ENCODE data around the gene CFAP57. TPM values are rescaled to one million over a fixed set of nuclear protein-coding genes. Genes with fewer than 3 reads are reported as not detected.

The CFAP57 gene
- total and polyA plus RNA-seq, 2 donors (not counting 1 experiment from before 2014, with no cell fraction given), result 0.07 to 0.44 TPM

- 68% methylated on average over 2 of the region's 3 CpGs for WGBS (ENCODE audit: insufficient coverage)
- Mint-ChIP-seq H3K4me1 (peaks cover 30% of the 10 kb centered on the region), H3K9me3 (ENCODE audit: insufficient read depth) (no peaks in the 10 kb centered on the region), H3K27me3 (no peaks in the 10 kb centered on the region), H3K27ac (no peak overlapping the region), H3K4me3 (no peak overlapping the region)
- ChIA-PET CTCF (interaction anchor here (1.1 to 17.5 kb wide), 4 partner anchors 10 to 710 kb away, joined by 3 to 332 read pairs (median 12); no protein-coding TSS in a partner anchor), POLR2A (no interaction called here)
- no peak for TF ChIP-seq CTCF (IDR thresholded peaks at IDR 0.05)
- no peak for TF ChIP-seq EZH2 (IDR thresholded peaks at IDR 0.05; ENCODE audit: borderline replicate concordance, insufficient read depth, low read depth, low read length, poor library complexity, severe bottlenecking)
- Histone ChIP-seq H4K20me1 (ENCODE audit: control insufficient read depth, insufficient read depth, low read length, poor library complexity, severe bottlenecking) (no peaks in the 10 kb centered on the region), H3K27ac (ENCODE audit: low read length in 2 of 2) (no peak overlapping the region), H3K4me3 (ENCODE audit: control extremely low read depth in 1 of 5, extremely low read depth in 1 of 5, insufficient read depth in 1 of 5, low read depth in 2 of 5, low read length in 4 of 5) (no peak overlapping the region), H3K4me2 (replicated peaks; ENCODE audit: low read depth, low read length, poor library complexity, severe bottlenecking) (no peak overlapping the region), H3K79me2 (ENCODE audit: control insufficient read depth, insufficient read depth, low read length) (no peaks in the 10 kb centered on the region), H3K9me3 (ENCODE audit: control extremely low read depth in 1 of 3, control insufficient read depth in 2 of 3, insufficient read depth in 1 of 3, low read length in 2 of 3) (no peaks in the 10 kb centered on the region), H3K36me3 (replicated peaks in 1 of 2; ENCODE audit: control extremely low read depth in 1 of 2, control insufficient read depth in 1 of 2, extremely low read depth in 1 of 2, insufficient read depth in 2 of 2, low read length in 1 of 2) (no peaks in the 10 kb centered on the region), H2AFZ (ENCODE audit: insufficient read depth, low read depth, low read length, poor library complexity, severe bottlenecking) (no peak overlapping the region), H3K4me1 (ENCODE audit: control insufficient read depth in 2 of 2, insufficient read depth in 2 of 2, low read length in 2 of 2) (peaks cover 25 to 30% of the 10 kb centered on the region in 2 donors), H3K27me3 (replicated peaks in 1 of 4; ENCODE audit: control extremely low read depth in 1 of 4, control insufficient read depth in 3 of 4, insufficient read depth in 4 of 4, low read length in 3 of 4) (no peaks in the 10 kb centered on the region), H3K9ac (ENCODE audit: low read length) (no peak overlapping the region)
- intact Hi-C loops (cut with micrococcal nuclease), result loop anchor here (5.0 kb wide), 1 partner anchor 302 kb away; no protein-coding TSS in a partner anchor
- ATAC-seq (ENCODE audit: low read depth) (no peak), DNase-seq (no peak)
These were observed 53.0 kb downstream of the CFAP57 start for GRCh38 chr1:43225168-43225567.

- no peak overlapping the region for H3K9ac ChIP-seq (ENCODE audit: low read length)
- DNase-seq (peak; percentile 87), ATAC-seq (ENCODE audit: low read depth) (peak; percentile 96)
- Mint-ChIP-seq H3K9me3 (ENCODE audit: insufficient read depth) (no peaks in the 10 kb centered on the region), H3K4me3 (no peak overlapping the region), H3K4me1 (peaks cover 10% of the 10 kb centered on the region), H3K27me3 (no peaks in the 10 kb centered on the region), H3K27ac (no peak overlapping the region)
- H3K4me3 ChIP-seq (ENCODE audit: control extremely low read depth in 1 of 5, extremely low read depth in 1 of 5, insufficient read depth in 1 of 5, low read depth in 2 of 5, low read length in 4 of 5), result no peak overlapping the region
- intact Hi-C loops (cut with micrococcal nuclease), result loop anchor here (1.0 to 5.0 kb wide), 4 partner anchors 12 to 314 kb away; partner anchors contain the start of gene ELOVL1
- H3K27me3 ChIP-seq (replicated peaks in 1 of 4; ENCODE audit: control extremely low read depth in 1 of 4, control insufficient read depth in 3 of 4, insufficient read depth in 4 of 4, low read length in 3 of 4), result no peaks in the 10 kb centered on the region
- H3K4me2 ChIP-seq (replicated peaks; ENCODE audit: low read depth, low read length, poor library complexity, severe bottlenecking), result no peak overlapping the region
- no peak overlapping the region for H3K27ac ChIP-seq (ENCODE audit: low read length in 2 of 2)
- H3K4me1 ChIP-seq (ENCODE audit: control insufficient read depth in 2 of 2, insufficient read depth in 2 of 2, low read length in 2 of 2), result peaks cover 4 to 9% of the 10 kb centered on the region in 2 donors
- ChIA-PET POLR2A (interaction anchor here (0.5 to 1.3 kb wide), 4 partner anchors 141 to 423 kb away, joined by 3 to 6 read pairs (median 4); partner anchors contain the start of gene KDM4A), CTCF (interaction anchor here (0.7 to 17.5 kb wide), 48 partner anchors 8 to 809 kb away, joined by 3 to 332 read pairs (median 4); partner anchors contain the start of genes ARTN, CFAP57, EBNA1BP2 and ELOVL1)
- 20% methylated on average over 10 of the region's 10 CpGs for WGBS (ENCODE audit: insufficient coverage)
- H3K79me2 ChIP-seq (ENCODE audit: control insufficient read depth, insufficient read depth, low read length), result no peaks in the 10 kb centered on the region
- H4K20me1 ChIP-seq (ENCODE audit: control insufficient read depth, insufficient read depth, low read length, poor library complexity, severe bottlenecking), result no peaks in the 10 kb centered on the region
- peak; percentile 95 for TF ChIP-seq CTCF (IDR thresholded peaks at IDR 0.05)
- no peak for TF ChIP-seq EZH2 (IDR thresholded peaks at IDR 0.05; ENCODE audit: borderline replicate concordance, insufficient read depth, low read depth, low read length, poor library complexity, severe bottlenecking)
- H2AFZ ChIP-seq (ENCODE audit: insufficient read depth, low read depth, low read length, poor library complexity, severe bottlenecking), result no peak overlapping the region
- H3K36me3 ChIP-seq (replicated peaks in 1 of 2; ENCODE audit: control extremely low read depth in 1 of 2, control insufficient read depth in 1 of 2, extremely low read depth in 1 of 2, insufficient read depth in 2 of 2, low read length in 1 of 2), result no peaks in the 10 kb centered on the region
- H3K9me3 ChIP-seq (ENCODE audit: control extremely low read depth in 1 of 3, control insufficient read depth in 2 of 3, insufficient read depth in 1 of 3, low read length in 2 of 3), result no peaks in the 10 kb centered on the region
These were observed 55.1 kb downstream of the CFAP57 start for GRCh38 chr1:43227143-43227764.
